GM12873 (cell line): Measurements from ENCODE around the gene CEACAM19.

ENCODE experiments used
- CTCF ChIP-seq: IDR thresholded peaks from 2 replicates; pipeline ENCODE4 v1.5.1; 2012; ENCODE audit warnings: low read depth, mild to moderate bottlenecking, moderate library complexity, low read length, control low read depth; ENCODE audit not compliant: insufficient read depth; ENCODE audit errors: missing control alignments

Gene CEACAM19

GRCh38 chr19:44649578-44650145, 21.6 kb upstream of the CEACAM19 start:
- TF ChIP-seq CTCF: no peak

GRCh38 chr19:44653343-44653742, 17.9 kb upstream of the CEACAM19 start:
- TF ChIP-seq CTCF: no peak

- TF ChIP-seq CTCF: peak; percentile 86
Observed at GRCh38 chr19:44653977-44654774, 17.1 kb upstream of the CEACAM19 start.

GRCh38 chr19:44657211-44657921, 13.9 kb upstream of the CEACAM19 start:
- peak; percentile 94 for TF ChIP-seq CTCF

- TF ChIP-seq CTCF: no peak
Observed at GRCh38 chr19:44658069-44658733, 13.1 kb upstream of the CEACAM19 start.

GRCh38 chr19:44660081-44660480, 11.2 kb upstream of the CEACAM19 start:
- no peak for TF ChIP-seq CTCF

GRCh38 chr19:44661205-44661604, 10.1 kb upstream of the CEACAM19 start:
- no peak for TF ChIP-seq CTCF
